ENCODE measurements around the gene RABGAP1L.

GRCh38 chr1:174666248-174666647, 506.9 kb downstream of the RABGAP1L start:
- TF ChIP-seq, protein P1, sequence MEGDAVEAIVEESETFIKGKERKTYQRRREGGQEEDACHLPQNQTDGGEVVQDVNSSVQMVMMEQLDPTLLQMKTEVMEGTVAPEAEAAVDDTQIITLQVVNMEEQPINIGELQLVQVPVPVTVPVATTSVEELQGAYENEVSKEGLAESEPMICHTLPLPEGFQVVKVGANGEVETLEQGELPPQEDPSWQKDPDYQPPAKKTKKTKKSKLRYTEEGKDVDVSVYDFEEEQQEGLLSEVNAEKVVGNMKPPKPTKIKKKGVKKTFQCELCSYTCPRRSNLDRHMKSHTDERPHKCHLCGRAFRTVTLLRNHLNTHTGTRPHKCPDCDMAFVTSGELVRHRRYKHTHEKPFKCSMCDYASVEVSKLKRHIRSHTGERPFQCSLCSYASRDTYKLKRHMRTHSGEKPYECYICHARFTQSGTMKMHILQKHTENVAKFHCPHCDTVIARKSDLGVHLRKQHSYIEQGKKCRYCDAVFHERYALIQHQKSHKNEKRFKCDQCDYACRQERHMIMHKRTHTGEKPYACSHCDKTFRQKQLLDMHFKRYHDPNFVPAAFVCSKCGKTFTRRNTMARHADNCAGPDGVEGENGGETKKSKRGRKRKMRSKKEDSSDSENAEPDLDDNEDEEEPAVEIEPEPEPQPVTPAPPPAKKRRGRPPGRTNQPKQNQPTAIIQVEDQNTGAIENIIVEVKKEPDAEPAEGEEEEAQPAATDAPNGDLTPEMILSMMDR (IDR thresholded peaks at IDR 0.05): no peak
- TF ChIP-seq USF1 (CRISPR knock-in tag; IDR thresholded peaks at IDR 0.05) (no peak), CREB1 (CRISPR knock-in tag; IDR thresholded peaks at IDR 0.05) (no peak), JUN (CRISPR knock-in tag; IDR thresholded peaks at IDR 0.05) (no peak), PRRX2 (CRISPR knock-in tag; IDR thresholded peaks at IDR 0.05) (no peak), TCF7 (CRISPR knock-in tag; IDR thresholded peaks at IDR 0.05; ENCODE audit: low read depth) (no peak), SP1 (CRISPR knock-in tag; conservative IDR thresholded peaks at IDR 0.05) (no peak), NR3C1 (CRISPR knock-in tag; conservative IDR thresholded peaks at IDR 0.05; ENCODE audit: low read depth) (no peak)
